ENCODE results near the gene C12orf57. TPM values are rescaled to one million over a fixed set of nuclear protein-coding genes. Genes with fewer than 3 reads are reported as not detected.

C12orf57 gene
- total and polyA plus RNA-seq, 10 of the 15 experiments (the other 5 are each of a cell fraction or from before 2014, with no cell fraction given): 64.5 to 377 (median 211) TPM

- TF ChIP-seq, protein P1, sequence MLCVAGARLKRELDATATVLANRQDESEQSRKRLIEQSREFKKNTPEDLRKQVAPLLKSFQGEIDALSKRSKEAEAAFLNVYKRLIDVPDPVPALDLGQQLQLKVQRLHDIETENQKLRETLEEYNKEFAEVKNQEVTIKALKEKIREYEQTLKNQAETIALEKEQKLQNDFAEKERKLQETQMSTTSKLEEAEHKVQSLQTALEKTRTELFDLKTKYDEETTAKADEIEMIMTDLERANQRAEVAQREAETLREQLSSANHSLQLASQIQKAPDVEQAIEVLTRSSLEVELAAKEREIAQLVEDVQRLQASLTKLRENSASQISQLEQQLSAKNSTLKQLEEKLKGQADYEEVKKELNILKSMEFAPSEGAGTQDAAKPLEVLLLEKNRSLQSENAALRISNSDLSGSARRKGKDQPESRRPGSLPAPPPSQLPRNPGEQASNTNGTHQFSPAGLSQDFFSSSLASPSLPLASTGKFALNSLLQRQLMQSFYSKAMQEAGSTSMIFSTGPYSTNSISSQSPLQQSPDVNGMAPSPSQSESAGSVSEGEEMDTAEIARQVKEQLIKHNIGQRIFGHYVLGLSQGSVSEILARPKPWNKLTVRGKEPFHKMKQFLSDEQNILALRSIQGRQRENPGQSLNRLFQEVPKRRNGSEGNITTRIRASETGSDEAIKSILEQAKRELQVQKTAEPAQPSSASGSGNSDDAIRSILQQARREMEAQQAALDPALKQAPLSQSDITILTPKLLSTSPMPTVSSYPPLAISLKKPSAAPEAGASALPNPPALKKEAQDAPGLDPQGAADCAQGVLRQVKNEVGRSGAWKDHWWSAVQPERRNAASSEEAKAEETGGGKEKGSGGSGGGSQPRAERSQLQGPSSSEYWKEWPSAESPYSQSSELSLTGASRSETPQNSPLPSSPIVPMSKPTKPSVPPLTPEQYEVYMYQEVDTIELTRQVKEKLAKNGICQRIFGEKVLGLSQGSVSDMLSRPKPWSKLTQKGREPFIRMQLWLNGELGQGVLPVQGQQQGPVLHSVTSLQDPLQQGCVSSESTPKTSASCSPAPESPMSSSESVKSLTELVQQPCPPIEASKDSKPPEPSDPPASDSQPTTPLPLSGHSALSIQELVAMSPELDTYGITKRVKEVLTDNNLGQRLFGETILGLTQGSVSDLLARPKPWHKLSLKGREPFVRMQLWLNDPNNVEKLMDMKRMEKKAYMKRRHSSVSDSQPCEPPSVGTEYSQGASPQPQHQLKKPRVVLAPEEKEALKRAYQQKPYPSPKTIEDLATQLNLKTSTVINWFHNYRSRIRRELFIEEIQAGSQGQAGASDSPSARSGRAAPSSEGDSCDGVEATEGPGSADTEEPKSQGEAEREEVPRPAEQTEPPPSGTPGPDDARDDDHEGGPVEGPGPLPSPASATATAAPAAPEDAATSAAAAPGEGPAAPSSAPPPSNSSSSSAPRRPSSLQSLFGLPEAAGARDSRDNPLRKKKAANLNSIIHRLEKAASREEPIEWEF (IDR thresholded peaks at IDR 0.05; ENCODE audit: insufficient replicate concordance, low read depth, low read length): peak; percentile 32
- TF ChIP-seq ATF3 (IDR thresholded peaks at IDR 0.05; ENCODE audit: borderline replicate concordance, extremely low read depth, low read depth, low read length) (no peak), POLR2A (IDR thresholded peaks at IDR 0.05; ENCODE audit: low read depth, low read length) (no peak), ATF2 (IDR thresholded peaks at IDR 0.05; ENCODE audit: low read length) (no peak), ATF7 (IDR thresholded peaks at IDR 0.05; ENCODE audit: low read depth) (peak; percentile 97), ZNF24 (IDR thresholded peaks at IDR 0.05) (peak; percentile 62; the same call in 1 of the 2 replicates), RB1 (IDR thresholded peaks at IDR 0.05; ENCODE audit: borderline replicate concordance) (peak; percentile 69; the same call in 1 of the 2 replicates), SUZ12 (IDR thresholded peaks at IDR 0.05; ENCODE audit: unreplicated experiment) (no peak), ZBED1 (IDR thresholded peaks at IDR 0.05; ENCODE audit: borderline replicate concordance) (peak; percentile 98), MEF2B (IDR thresholded peaks at IDR 0.05; ENCODE audit: partially characterized antibody, poor library complexity, severe bottlenecking) (peak; percentile 99)
- TF ChIP-seq, protein P2, sequence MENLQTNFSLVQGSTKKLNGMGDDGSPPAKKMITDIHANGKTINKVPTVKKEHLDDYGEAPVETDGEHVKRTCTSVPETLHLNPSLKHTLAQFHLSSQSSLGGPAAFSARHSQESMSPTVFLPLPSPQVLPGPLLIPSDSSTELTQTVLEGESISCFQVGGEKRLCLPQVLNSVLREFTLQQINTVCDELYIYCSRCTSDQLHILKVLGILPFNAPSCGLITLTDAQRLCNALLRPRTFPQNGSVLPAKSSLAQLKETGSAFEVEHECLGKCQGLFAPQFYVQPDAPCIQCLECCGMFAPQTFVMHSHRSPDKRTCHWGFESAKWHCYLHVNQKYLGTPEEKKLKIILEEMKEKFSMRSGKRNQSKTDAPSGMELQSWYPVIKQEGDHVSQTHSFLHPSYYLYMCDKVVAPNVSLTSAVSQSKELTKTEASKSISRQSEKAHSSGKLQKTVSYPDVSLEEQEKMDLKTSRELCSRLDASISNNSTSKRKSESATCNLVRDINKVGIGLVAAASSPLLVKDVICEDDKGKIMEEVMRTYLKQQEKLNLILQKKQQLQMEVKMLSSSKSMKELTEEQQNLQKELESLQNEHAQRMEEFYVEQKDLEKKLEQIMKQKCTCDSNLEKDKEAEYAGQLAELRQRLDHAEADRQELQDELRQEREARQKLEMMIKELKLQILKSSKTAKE (IDR thresholded peaks at IDR 0.05; ENCODE audit: low read depth, poor library complexity, severe bottlenecking): peak; percentile 96
- TF ChIP-seq, protein P3, sequence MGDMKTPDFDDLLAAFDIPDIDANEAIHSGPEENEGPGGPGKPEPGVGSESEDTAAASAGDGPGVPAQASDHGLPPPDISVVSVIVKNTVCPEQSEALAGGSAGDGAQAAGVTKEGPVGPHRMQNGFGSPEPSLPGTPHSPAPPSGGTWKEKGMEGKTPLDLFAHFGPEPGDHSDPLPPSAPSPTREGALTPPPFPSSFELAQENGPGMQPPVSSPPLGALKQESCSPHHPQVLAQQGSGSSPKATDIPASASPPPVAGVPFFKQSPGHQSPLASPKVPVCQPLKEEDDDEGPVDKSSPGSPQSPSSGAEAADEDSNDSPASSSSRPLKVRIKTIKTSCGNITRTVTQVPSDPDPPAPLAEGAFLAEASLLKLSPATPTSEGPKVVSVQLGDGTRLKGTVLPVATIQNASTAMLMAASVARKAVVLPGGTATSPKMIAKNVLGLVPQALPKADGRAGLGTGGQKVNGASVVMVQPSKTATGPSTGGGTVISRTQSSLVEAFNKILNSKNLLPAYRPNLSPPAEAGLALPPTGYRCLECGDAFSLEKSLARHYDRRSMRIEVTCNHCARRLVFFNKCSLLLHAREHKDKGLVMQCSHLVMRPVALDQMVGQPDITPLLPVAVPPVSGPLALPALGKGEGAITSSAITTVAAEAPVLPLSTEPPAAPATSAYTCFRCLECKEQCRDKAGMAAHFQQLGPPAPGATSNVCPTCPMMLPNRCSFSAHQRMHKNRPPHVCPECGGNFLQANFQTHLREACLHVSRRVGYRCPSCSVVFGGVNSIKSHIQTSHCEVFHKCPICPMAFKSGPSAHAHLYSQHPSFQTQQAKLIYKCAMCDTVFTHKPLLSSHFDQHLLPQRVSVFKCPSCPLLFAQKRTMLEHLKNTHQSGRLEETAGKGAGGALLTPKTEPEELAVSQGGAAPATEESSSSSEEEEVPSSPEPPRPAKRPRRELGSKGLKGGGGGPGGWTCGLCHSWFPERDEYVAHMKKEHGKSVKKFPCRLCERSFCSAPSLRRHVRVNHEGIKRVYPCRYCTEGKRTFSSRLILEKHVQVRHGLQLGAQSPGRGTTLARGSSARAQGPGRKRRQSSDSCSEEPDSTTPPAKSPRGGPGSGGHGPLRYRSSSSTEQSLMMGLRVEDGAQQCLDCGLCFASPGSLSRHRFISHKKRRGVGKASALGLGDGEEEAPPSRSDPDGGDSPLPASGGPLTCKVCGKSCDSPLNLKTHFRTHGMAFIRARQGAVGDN (IDR thresholded peaks at IDR 0.05): peak; percentile 93
- TF ChIP-seq, protein P4, sequence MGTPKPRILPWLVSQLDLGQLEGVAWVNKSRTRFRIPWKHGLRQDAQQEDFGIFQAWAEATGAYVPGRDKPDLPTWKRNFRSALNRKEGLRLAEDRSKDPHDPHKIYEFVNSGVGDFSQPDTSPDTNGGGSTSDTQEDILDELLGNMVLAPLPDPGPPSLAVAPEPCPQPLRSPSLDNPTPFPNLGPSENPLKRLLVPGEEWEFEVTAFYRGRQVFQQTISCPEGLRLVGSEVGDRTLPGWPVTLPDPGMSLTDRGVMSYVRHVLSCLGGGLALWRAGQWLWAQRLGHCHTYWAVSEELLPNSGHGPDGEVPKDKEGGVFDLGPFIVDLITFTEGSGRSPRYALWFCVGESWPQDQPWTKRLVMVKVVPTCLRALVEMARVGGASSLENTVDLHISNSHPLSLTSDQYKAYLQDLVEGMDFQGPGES (IDR thresholded peaks at IDR 0.05): no peak
Measured at GRCh38 chr12:6959058-6959804, 15.4 kb downstream of the C12orf57 start (continued).

Measured in GM12878 (cell line).